C4-2B (cell line): Measurements from ENCODE around the gene PARD3.

Experiments used
- CTCF ChIP-seq: fragments of 450-650 bp; conservative IDR thresholded peaks from 2 replicates; pipeline ENCODE4 v1.5.1; 2017; ENCODE audit warnings: mild to moderate bottlenecking
- ZFX ChIP-seq: fragments of 450-650 bp; IDR thresholded peaks from 2 replicates; pipeline ENCODE4 v1.6.1; 2017

GRCh38 chr10:34580214-34580613, 234.9 kb downstream of the PARD3 start:
- TF ChIP-seq CTCF = no peak
- no peak for TF ChIP-seq ZFX
